Measurements from ENCODE around the gene RNU4-1. TPM values are rescaled to one million over a fixed set of nuclear protein-coding genes. Genes with fewer than 3 reads are reported as not detected.

RNU4-1 gene
- total RNA-seq: under 0.01 TPM

GRCh38 chr12:120292661-120293531 is at the start of gene RNU4-1:
RNU4-1 (minus strand) TSS chr12:120293237.

GRCh38 chr12:120327593-120327992 is 34.6 kb upstream of the RNU4-1 start, which contains the start of gene PLA2G1B:
PLA2G1B (minus strand) TSS chr12:120327779; CDS start chr12:120327753, 26 bp downstream.

GRCh38 chr12:120301962-120302815 is 9.2 kb upstream of the RNU4-1 start, which contains the start of gene SIRT4:
SIRT4 (plus strand) TSS chr12:120302321; CDS start chr12:120303562, 1,241 bp downstream.

DNA sequence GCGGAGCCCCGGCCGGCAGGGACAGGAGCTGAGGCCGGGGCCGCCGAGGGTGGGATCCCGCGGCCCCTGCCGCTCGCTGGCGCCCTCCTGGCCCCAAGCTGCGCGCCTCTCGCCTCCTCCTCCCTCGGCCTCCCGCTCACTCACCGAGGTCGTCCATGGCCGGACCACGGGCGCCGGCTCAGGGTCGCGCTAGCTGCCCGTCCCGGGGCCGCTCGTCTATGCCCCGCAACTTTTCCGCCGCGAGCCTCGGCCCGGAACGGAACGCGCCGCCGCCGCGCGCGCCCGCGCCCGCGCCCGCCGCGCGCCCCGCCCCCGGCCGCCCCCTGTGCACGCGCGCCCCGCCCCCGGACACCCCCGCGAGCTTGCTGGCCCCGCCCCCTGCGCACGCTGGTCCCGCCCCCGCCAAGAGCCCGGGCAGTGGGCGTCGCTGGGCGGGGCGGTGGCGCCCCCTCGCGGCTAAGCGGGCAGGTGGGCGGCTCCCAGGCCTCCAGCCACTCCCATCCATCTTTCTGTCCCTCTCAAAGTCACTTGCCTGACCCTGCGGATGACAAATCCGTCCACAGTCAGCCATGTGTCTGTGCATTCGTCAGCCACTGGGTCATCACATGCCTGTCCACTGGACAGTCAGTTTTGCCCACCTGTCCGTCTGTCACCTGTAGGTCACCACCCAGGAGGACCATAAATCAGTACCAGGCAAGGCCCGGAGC is 27.4 kb downstream of the RNU4-1 start, which contains the start of gene PXN:
TSS of gene PXN (minus strand) at position 258 of the 707 bp plus-strand sequence. CDS start at position 157, 101 bp downstream.

Other genes starting within 250 kb of the RNU4-1 start
- gene RAB35, start 176.5 kb downstream of the RNU4-1 start, total RNA-seq: 22.9 TPM
- gene GCN1, start 98.5 kb downstream of the RNU4-1 start, total RNA-seq: 75.6 TPM
- 1,871 TPM for gene RPLP0, start 92.1 kb downstream of the RNU4-1 start, total RNA-seq
- gene PXN, start 27.5 kb downstream of the RNU4-1 start, total RNA-seq: 61.1 TPM
- under 0.01 TPM for gene RNU4-2, start 1.3 kb downstream of the RNU4-1 start, total RNA-seq
- 9.5 TPM for gene SIRT4, start 9.1 kb upstream of the RNU4-1 start, total RNA-seq
- not detected for gene PLA2G1B, start 34.5 kb upstream of the RNU4-1 start, total RNA-seq
- 121 TPM for gene MSI1, start 75.9 kb upstream of the RNU4-1 start, total RNA-seq
- gene COX6A1, start 144.9 kb upstream of the RNU4-1 start, total RNA-seq: 218 TPM
- 11.1 TPM for gene TRIAP1, start 153.1 kb upstream of the RNU4-1 start, total RNA-seq
- gene GATC, start 153.2 kb upstream of the RNU4-1 start, total RNA-seq: 40.0 TPM
- gene SRSF9, start 176.5 kb upstream of the RNU4-1 start, total RNA-seq: 122 TPM
- 194 TPM for gene DYNLL1, start 202.9 kb upstream of the RNU4-1 start, total RNA-seq
- gene COQ5, start 235.9 kb upstream of the RNU4-1 start, total RNA-seq: 44.0 TPM
- 192 TPM for gene RNF10, start 241.1 kb upstream of the RNU4-1 start, total RNA-seq